Osteoblast (primary cell): ENCODE data around the gene IKZF2. TPM values are rescaled to one million over a fixed set of nuclear protein-coding genes. Genes with fewer than 3 reads are reported as not detected.

Source experiments
- DNase-seq: peaks from one replicate; pipeline ENCODE4 v3.0.0; 2011; ENCODE audit warnings: low spot score, mixed read lengths; ENCODE audit not compliant: insufficient read length; ENCODE audit errors: missing footprints
- H2AFZ ChIP-seq: 2 replicates; pipeline ENCODE4 v1.6.0; 2011; ENCODE audit warnings: mild to moderate bottlenecking, low read length
- H3K27ac ChIP-seq: 2 replicates; pipeline ENCODE4 v1.5.1; 2011; ENCODE audit warnings: mild to moderate bottlenecking, low read depth, low read length, moderate library complexity
- H3K27me3 ChIP-seq: 2 replicates; pipeline ENCODE4 v1.6.0; 2012; ENCODE audit warnings: mild to moderate bottlenecking, control low read depth, inconsistent platforms, low read length, moderate library complexity; ENCODE audit not compliant: insufficient read depth
- H3K36me3 ChIP-seq: 2 replicates; pipeline ENCODE4 v1.5.1; 2011; ENCODE audit warnings: mild to moderate bottlenecking, low read length, control low read depth, moderate library complexity; ENCODE audit not compliant: insufficient read depth
- H3K4me1 ChIP-seq: 2 replicates; pipeline ENCODE4 v1.5.1; 2011; ENCODE audit warnings: mild to moderate bottlenecking, low read length, control low read depth, moderate library complexity; ENCODE audit not compliant: insufficient read depth
- H3K4me2 ChIP-seq: 2 replicates; pipeline ENCODE4 v1.6.0; 2011; ENCODE audit warnings: mild to moderate bottlenecking, low read length; ENCODE audit not compliant: insufficient read depth
- H3K4me3 ChIP-seq: fragments of 200-600 bp; sonication (generic); 3 replicates; pipeline ENCODE4 v1.5.1; 2012; ENCODE audit warnings: mild to moderate bottlenecking, low read length, inconsistent platforms; ENCODE audit not compliant: insufficient read depth
- H3K79me2 ChIP-seq: 2 replicates; pipeline ENCODE4 v1.6.0; 2012; ENCODE audit warnings: mild to moderate bottlenecking, low read length, control low read depth, inconsistent platforms; ENCODE audit not compliant: insufficient read depth
- H3K9me3 ChIP-seq: 2 replicates; pipeline ENCODE4 v1.5.1; 2011; ENCODE audit warnings: low read depth, low read length, control low read depth
- H4K20me1 ChIP-seq: 2 replicates; pipeline ENCODE4 v1.6.0; 2012; ENCODE audit warnings: mild to moderate bottlenecking, low read length, control low read depth; ENCODE audit not compliant: insufficient read depth
- CTCF ChIP-seq: IDR thresholded peaks from 2 replicates; pipeline ENCODE4 v1.5.1; 2011; ENCODE audit warnings: mild to moderate bottlenecking, low read depth, low read length, moderate library complexity; ENCODE audit errors: extremely low read depth
- total RNA-seq: library from RNA; depleted of rRNA; stranded (reverse); fragments of >200 nt; gene quantifications from 2 replicates; pipeline ENCODE4 v1.2.3, GENCODE V29; 2012

The IKZF2 gene
- total RNA-seq, 1 donor = 11.9 TPM

- H3K27me3 ChIP-seq = no peaks in the 10 kb centered on the region
- no peak overlapping the region for H2AFZ ChIP-seq
- H3K4me3 ChIP-seq = no peak overlapping the region
- H3K9me3 ChIP-seq = no peaks in the 10 kb centered on the region
- H4K20me1 ChIP-seq = no peaks in the 10 kb centered on the region
- no peak for DNase-seq
- H3K4me2 ChIP-seq = no peak overlapping the region
- no peak overlapping the region for H3K27ac ChIP-seq
- H3K36me3 ChIP-seq = no peaks in the 10 kb centered on the region
- H3K4me1 ChIP-seq = no peaks in the 10 kb centered on the region
- no peak for TF ChIP-seq CTCF
- no peaks in the 10 kb centered on the region for H3K79me2 ChIP-seq
Measured at GRCh38 chr2:213177679-213178078, 26.3 kb upstream of the IKZF2 start.

DNA sequence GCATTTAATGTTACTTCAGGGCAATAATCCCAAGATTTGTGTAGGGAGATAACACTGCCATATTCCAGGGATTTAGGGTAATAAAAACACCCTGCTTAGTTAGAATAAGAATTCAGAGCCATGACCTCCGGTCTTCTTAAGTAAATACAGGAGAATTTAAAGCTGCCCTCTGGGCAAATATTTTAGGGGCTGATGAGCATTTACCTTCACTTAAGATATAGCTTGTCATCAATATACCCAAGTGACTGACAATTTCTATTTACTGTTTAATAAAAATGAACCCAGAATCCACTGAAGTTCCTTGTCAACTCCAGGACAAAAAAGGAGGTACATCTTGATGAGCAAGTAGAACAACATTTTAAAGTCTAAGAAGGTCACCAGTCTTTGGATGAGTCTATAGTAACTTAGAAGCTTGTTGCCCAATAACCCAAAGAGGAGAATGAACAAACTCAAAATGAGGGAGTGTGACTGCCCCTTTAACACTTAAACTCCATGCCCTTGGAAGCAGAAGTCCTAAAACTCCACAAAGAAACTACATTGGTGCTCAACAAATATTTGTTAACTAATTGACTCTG, 24.3 kb upstream of the IKZF2 start:
- no peaks in the 10 kb centered on the region for H3K27me3 ChIP-seq
- no peak for DNase-seq

DNA sequence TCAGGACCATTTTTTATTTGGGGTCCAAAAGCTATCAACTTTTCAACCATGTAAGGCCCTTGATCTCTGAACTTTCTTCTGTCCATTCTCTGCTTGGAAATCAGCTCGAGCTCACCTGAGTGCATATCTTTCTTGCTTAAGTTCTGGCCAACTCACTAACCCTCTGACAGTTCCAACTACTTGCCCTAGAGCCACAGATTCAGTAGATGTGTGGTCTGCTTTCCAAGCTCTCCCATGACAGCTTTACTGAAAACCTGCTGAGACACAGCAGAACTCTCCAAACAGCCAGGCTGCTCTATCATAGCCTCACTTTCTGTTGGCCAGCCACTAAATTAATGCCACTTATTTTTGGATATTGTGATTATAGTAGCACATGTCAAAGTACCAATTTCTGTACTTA, 21.2 kb upstream of the IKZF2 start:
- Histone ChIP-seq H2AFZ (no peak overlapping the region), H3K9me3 (no peaks in the 10 kb centered on the region), H3K4me2 (no peak overlapping the region), H3K27me3 (no peaks in the 10 kb centered on the region), H3K27ac (no peak overlapping the region), H3K79me2 (no peaks in the 10 kb centered on the region), H3K4me1 (no peaks in the 10 kb centered on the region), H3K4me3 (no peak overlapping the region), H4K20me1 (no peaks in the 10 kb centered on the region), H3K36me3 (no peaks in the 10 kb centered on the region)
- TF ChIP-seq CTCF = no peak
- no peak for DNase-seq

More for the DNA sequence above, 24.3 kb upstream of the IKZF2 start:
- Histone ChIP-seq H3K36me3 (no peaks in the 10 kb centered on the region), H4K20me1 (no peaks in the 10 kb centered on the region), H3K27ac (no peak overlapping the region), H3K4me3 (no peak overlapping the region), H3K9me3 (no peaks in the 10 kb centered on the region), H3K4me2 (no peak overlapping the region), H2AFZ (no peak overlapping the region), H3K4me1 (no peaks in the 10 kb centered on the region), H3K79me2 (no peaks in the 10 kb centered on the region)
- no peak for TF ChIP-seq CTCF

GRCh38 chr2:213171147-213171546, 19.7 kb upstream of the IKZF2 start:
- no peaks in the 10 kb centered on the region for H3K27me3 ChIP-seq

More at GRCh38 chr2:213171147-213171546, 19.7 kb upstream of the IKZF2 start:
- H2AFZ ChIP-seq = no peak overlapping the region
- H3K4me2 ChIP-seq = no peak overlapping the region
- H3K4me3 ChIP-seq = no peak overlapping the region
- DNase-seq = no peak
- H3K9me3 ChIP-seq = no peaks in the 10 kb centered on the region
- no peak overlapping the region for H3K27ac ChIP-seq
- no peaks in the 10 kb centered on the region for H3K4me1 ChIP-seq
- H4K20me1 ChIP-seq = no peaks in the 10 kb centered on the region
- H3K79me2 ChIP-seq = no peaks in the 10 kb centered on the region
- no peaks in the 10 kb centered on the region for H3K36me3 ChIP-seq
- no peak for TF ChIP-seq CTCF
